Adrenal gland (tissue), 5 donors: ENCODE data around the gene OGFRL1.

Experiments
- POLR2A ChIP-seq, 2 donors: fragments of 450-650 bp; IDR thresholded peaks; one replicate each; pipeline ENCODE4 v1.6.1; 2017; ENCODE audit warnings: antibody characterized with exemption in 2 of 2, mild to moderate bottlenecking in 2 of 2, moderate library complexity in 1 of 2
- TF ChIP-seq, protein P1 (sequence below), 6 experiments: fragments of 450-650 bp in 4 of 6; fragments of 200-600 bp in 2 of 6; sonication (generic) in 1 of 6; IDR thresholded peaks; 1 replicate in 5 of 6; 2 replicates in 1 of 6; pipeline versions ENCODE4 v1.5.1 to v1.8.0; 2016 to 2021; ENCODE audit warnings: antibody characterized with exemption in 6 of 6, mild to moderate bottlenecking in 2 of 6, moderate library complexity in 1 of 6
- donor health status: DM: no; HTN: no; CAD: no.

DNA sequence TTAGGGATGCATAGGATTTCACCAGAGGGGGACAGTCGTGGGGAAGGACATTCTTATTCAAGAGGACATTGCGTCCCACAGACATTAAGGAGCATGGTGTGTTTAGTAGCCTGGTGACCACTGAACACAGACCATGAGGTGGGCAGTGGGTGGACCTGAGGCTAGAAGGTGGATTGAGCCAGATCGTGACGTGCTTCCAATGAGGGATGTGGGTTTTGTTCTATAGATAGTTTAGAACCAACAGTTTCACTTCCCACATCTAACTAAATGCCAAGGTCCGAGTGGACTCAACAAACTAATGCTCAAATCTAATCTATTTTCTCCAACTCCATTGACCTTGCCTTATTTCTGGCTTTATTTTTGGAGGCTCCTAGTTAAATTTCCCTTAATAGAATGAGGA lies 58.5 kb downstream of the OGFRL1 start:
- TF ChIP-seq, protein P1, sequence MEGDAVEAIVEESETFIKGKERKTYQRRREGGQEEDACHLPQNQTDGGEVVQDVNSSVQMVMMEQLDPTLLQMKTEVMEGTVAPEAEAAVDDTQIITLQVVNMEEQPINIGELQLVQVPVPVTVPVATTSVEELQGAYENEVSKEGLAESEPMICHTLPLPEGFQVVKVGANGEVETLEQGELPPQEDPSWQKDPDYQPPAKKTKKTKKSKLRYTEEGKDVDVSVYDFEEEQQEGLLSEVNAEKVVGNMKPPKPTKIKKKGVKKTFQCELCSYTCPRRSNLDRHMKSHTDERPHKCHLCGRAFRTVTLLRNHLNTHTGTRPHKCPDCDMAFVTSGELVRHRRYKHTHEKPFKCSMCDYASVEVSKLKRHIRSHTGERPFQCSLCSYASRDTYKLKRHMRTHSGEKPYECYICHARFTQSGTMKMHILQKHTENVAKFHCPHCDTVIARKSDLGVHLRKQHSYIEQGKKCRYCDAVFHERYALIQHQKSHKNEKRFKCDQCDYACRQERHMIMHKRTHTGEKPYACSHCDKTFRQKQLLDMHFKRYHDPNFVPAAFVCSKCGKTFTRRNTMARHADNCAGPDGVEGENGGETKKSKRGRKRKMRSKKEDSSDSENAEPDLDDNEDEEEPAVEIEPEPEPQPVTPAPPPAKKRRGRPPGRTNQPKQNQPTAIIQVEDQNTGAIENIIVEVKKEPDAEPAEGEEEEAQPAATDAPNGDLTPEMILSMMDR (IDR thresholded peaks at IDR 0.05): no peak
- TF ChIP-seq POLR2A (IDR thresholded peaks at IDR 0.05): no peak
